Astrocyte of the cerebellum (primary cell): ENCODE data around the gene TM4SF1.

Experiments
- DNase-seq: peaks from one replicate; pipeline ENCODE4 v3.0.0-alpha.2; 2011; ENCODE audit warnings: low read depth
- H3K4me3 ChIP-seq: 2 replicates; pipeline ENCODE4 v1.5.1; 2011; ENCODE audit warnings: mild to moderate bottlenecking, low read depth, low read length, moderate library complexity
- in situ Hi-C: cut with HindIII; loops from 2 replicates; pipeline ENCODE4 v1.10.0; 2017; ENCODE audit warnings: low sequenced_read_pairs
- TF ChIP-seq, protein P1 (sequence below): IDR thresholded peaks from 2 replicates; pipeline ENCODE4 v1.5.1; 2012; ENCODE audit warnings: low read length, low read depth, moderate library complexity, mild to moderate bottlenecking; ENCODE audit errors: missing control alignments

The TM4SF1 gene

DNA sequence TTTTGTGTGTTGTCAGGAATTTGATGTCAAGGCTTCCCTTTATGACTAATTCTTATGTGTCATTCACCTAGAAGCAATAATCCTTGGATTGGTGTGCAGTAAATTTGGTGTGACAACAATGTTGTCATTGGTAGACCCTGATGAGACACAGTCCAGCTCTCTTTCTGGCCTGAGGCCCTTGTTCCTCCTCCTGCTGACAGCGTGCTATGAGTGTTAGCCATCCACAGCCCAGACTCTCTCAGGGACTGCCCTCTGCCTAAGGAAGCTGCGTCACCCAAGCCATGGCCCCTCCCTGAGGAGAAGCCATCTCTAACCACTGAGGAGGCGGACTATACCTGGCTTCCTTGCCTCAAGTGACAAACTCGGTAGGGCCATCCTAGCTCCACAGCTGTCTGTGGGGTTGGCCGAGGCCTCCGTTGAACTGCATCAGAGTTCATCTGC is 13.3 kb upstream of the TM4SF1 start:
- no peak for DNase-seq
- TF ChIP-seq, protein P1, sequence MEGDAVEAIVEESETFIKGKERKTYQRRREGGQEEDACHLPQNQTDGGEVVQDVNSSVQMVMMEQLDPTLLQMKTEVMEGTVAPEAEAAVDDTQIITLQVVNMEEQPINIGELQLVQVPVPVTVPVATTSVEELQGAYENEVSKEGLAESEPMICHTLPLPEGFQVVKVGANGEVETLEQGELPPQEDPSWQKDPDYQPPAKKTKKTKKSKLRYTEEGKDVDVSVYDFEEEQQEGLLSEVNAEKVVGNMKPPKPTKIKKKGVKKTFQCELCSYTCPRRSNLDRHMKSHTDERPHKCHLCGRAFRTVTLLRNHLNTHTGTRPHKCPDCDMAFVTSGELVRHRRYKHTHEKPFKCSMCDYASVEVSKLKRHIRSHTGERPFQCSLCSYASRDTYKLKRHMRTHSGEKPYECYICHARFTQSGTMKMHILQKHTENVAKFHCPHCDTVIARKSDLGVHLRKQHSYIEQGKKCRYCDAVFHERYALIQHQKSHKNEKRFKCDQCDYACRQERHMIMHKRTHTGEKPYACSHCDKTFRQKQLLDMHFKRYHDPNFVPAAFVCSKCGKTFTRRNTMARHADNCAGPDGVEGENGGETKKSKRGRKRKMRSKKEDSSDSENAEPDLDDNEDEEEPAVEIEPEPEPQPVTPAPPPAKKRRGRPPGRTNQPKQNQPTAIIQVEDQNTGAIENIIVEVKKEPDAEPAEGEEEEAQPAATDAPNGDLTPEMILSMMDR = no peak
- in situ Hi-C loops = no loop called here
- no peak overlapping the region for H3K4me3 ChIP-seq

DNA sequence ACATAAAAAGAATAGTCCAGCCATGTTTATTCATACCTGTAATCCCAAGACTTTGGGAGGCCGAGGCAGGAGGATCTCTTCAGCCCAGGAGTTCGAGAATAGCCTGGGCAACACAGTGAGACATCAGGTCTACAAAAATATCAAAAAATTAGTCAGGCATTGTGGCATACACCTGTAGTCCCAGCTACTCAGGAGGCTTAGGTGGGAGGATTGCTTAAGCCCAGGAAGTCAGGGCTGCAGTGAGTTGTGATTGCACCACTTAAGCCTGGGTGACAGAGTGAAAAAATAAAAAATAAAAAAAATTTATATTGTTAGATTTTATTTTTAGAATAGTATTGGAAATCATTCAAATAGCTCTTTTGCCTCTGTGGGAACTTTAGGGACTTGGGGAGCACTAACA is 12.8 kb upstream of the TM4SF1 start:
- DNase-seq = no peak
- TF ChIP-seq, protein P1 = no peak
- in situ Hi-C loops = no loop called here
- no peak overlapping the region for H3K4me3 ChIP-seq

DNA sequence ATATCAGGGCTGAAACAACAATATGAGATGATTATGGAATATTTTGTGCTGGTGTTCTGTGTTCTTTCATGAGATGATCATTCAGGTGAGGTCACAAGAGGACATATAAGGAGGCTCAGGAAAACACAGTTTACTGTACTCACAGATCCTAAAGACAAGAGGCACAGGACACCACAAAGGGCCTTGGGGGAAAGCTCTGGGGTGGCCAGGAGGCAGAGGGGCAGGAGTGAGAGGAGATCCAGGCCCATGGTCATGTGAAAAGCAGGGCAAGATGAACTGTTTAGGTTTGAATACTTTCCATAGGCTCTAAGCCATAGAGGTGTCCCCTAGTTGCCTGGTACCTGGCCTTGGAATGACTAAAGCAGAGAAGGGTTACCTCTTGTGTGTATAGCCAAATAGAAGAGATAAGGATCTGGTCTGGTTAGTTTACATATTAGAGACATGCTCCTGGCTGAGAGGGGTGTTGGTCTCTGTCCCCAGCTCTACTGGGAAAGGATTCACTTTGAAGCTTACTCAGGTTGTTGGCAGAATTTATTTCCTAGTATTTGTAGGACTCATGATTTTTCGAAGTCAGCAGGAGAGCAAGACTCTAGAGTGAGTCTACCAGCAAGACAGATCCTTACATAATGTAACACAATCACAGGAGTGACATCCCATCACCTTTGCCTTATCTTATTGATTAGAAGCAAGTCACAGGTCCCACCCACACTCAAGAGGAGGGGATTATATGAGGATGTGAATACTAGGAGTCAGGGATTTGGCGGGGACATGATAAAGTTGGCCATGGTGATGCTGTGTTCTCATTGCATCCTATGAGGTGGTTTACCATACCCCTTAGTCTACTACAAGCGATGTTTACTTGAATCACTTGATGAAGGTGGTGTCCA is 11.3 kb upstream of the TM4SF1 start:
- H3K4me3 ChIP-seq = no peak overlapping the region
- no peak for DNase-seq
- in situ Hi-C loops = no loop called here
- TF ChIP-seq, protein P1 = no peak

DNA sequence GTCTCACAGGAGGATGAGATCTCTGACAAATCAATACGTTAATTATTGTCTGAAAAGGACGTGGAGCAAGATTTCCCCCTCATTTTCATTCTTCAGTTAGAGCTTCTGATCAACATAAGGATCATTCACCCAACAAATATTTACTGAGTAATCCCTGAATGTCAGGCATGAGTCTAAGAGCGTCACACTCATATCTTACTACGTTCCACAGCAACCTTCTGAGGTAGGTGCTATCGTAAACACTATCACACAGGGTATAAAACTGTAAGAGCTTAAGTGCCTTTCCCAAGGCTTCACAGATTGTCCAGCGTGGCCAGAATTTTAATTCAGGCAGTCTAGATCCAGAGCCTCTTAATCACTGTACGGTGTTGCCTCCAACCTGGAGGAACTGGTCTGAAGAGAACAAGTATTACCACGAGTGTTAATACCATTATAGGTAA is 10.6 kb upstream of the TM4SF1 start:
- in situ Hi-C loops = no loop called here
- TF ChIP-seq, protein P1 = no peak
- H3K4me3 ChIP-seq = no peak overlapping the region
- DNase-seq = no peak

DNA sequence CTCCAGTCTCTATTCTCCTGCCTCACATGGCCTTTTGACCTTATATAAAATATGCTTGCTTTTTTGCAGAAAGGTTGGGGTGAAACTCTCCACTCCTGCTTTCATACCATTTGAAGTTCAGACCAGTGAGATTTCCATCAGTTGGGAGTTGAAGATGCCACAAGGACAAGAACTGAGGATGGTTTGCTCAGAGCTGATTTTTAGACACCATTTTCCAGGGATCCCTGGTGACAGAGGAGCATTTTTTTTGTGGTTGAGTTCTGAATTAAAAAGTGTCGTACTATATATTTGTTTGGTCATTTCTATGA is 8.8 kb upstream of the TM4SF1 start:
- TF ChIP-seq, protein P1 = no peak
- in situ Hi-C loops = no loop called here
- DNase-seq = no peak
- H3K4me3 ChIP-seq = no peak overlapping the region

DNA sequence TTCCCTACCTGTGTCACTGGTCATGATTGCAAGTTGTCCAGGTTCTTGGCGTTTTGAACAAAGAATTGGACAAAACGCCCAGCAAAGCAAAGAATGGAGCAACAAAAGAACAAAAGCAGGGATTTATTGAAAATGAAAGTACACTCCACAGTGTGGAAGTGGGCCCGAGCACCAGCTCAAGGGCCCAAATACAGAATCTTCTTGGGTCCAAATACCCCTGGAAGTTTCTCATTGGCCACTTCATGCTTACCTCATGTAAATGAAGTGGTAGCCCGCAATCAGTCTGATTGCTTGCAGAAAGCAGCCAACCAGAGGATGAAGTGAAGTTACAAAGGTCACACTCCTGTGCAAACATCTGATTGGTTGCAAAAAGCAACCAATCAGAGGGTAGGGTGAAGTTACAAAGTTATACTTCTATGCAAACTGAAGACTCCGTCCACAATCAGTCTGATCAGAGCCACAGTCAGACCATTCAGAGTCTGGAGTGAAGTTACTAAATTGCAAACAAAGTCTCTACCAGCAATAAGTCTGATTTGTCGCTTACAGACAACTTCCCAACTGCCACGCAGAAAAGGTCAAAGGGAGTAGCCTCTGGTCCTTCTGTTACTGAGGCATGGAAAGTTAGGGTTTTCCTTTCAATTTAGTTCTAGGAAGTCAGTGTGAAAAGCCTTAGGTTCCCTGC is 8.3 kb upstream of the TM4SF1 start:
- no peak overlapping the region for H3K4me3 ChIP-seq
- no peak for DNase-seq
- TF ChIP-seq, protein P1 = no peak
- in situ Hi-C loops = no loop called here
